ACC112 (cell line): ENCODE measurements around the gene PARD6B.
A peak's percentile ranks its signal among the peaks of the same experiment; 100 is the strongest.

Experiments
- H2AFZ ChIP-seq: fragments of 200-600 bp; sonication (generic); one replicate; pipeline ENCODE4 v1.6.0; 2017; ENCODE audit warnings: antibody characterized with exemption, low read length; ENCODE audit not compliant: unreplicated experiment
- H3K27ac ChIP-seq: fragments of 200-600 bp; sonication (generic); 2 replicates; pipeline ENCODE4 v1.5.1; 2014; ENCODE audit warnings: low read depth, mild to moderate bottlenecking, antibody characterized with exemption, low read length, moderate library complexity
- H3K27me3 ChIP-seq: fragments of 200-600 bp; sonication (generic); 2 replicates; pipeline ENCODE4 v1.6.1; 2014; ENCODE audit warnings: mild to moderate bottlenecking, antibody characterized with exemption, low read length, moderate library complexity, mixed read lengths; ENCODE audit not compliant: insufficient read depth
- H3K36me3 ChIP-seq: fragments of 200-600 bp; sonication (generic); 2 replicates; pipeline ENCODE4 v1.6.1; 2016; ENCODE audit warnings: mild to moderate bottlenecking, antibody characterized with exemption, low read length, moderate library complexity, mixed read lengths; ENCODE audit not compliant: insufficient read depth
- H3K4me1 ChIP-seq: fragments of 200-600 bp; sonication (generic); one replicate; pipeline ENCODE4 v1.6.1; 2016; ENCODE audit warnings: low read length, mixed read lengths; ENCODE audit not compliant: insufficient read depth, unreplicated experiment, control insufficient read depth
- H3K4me3 ChIP-seq: fragments of 200-600 bp; sonication (generic); 2 replicates; pipeline ENCODE4 v1.5.1; 2014; ENCODE audit warnings: mild to moderate bottlenecking, low read depth, low read length
- H3K79me2 ChIP-seq: fragments of 200-600 bp; sonication (generic); one replicate; pipeline ENCODE4 v1.6.0; 2016; ENCODE audit warnings: low read length; ENCODE audit not compliant: control insufficient read depth, unreplicated experiment, insufficient read depth

Gene PARD6B

GRCh38 chr20:50716518-50716917, 14.9 kb upstream of the PARD6B start:
- Histone ChIP-seq H3K27ac (no peak overlapping the region), H3K36me3 (no peaks in the 10 kb centered on the region), H3K79me2 (no peaks in the 10 kb centered on the region), H2AFZ (no peak overlapping the region), H3K4me1 (peaks cover 6% of the 10 kb centered on the region), H3K4me3 (no peak overlapping the region), H3K27me3 (no peaks in the 10 kb centered on the region)

DNA sequence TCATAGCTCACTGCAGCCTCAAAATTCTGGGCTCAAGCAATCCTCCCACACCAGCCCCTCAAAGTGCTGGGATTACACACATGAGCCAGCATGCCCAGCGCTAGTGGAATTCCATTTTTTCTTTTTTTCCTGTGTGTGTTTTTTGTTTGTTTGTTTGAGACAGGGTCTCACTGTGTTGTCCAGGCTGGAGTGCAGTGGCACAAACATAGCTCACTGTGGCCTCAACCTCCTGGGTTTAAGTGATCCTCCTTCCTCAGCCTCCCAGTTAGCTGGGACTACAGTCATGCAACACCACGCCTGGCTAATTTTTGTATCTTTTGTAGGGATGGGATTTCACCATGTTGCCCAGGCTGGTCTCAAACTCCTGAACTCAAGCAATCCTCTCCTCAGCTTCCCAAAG, 14.1 kb upstream of the PARD6B start:
- H3K27ac ChIP-seq: no peak overlapping the region
- H3K36me3 ChIP-seq: no peaks in the 10 kb centered on the region
- H3K4me3 ChIP-seq: no peak overlapping the region
- H3K79me2 ChIP-seq: no peaks in the 10 kb centered on the region
- peaks cover 6% of the 10 kb centered on the region for H3K4me1 ChIP-seq
- no peaks in the 10 kb centered on the region for H3K27me3 ChIP-seq
- H2AFZ ChIP-seq: no peak overlapping the region

- H3K4me3 ChIP-seq: no peak overlapping the region
- H3K27me3 ChIP-seq: no peaks in the 10 kb centered on the region
- peaks cover 6% of the 10 kb centered on the region for H3K4me1 ChIP-seq
- no peaks in the 10 kb centered on the region for H3K36me3 ChIP-seq
- no peak overlapping the region for H3K27ac ChIP-seq
- H2AFZ ChIP-seq: peak overlapping the region; percentile 51
- H3K79me2 ChIP-seq: no peaks in the 10 kb centered on the region
Measured at GRCh38 chr20:50717974-50718761, 13.2 kb upstream of the PARD6B start.

DNA sequence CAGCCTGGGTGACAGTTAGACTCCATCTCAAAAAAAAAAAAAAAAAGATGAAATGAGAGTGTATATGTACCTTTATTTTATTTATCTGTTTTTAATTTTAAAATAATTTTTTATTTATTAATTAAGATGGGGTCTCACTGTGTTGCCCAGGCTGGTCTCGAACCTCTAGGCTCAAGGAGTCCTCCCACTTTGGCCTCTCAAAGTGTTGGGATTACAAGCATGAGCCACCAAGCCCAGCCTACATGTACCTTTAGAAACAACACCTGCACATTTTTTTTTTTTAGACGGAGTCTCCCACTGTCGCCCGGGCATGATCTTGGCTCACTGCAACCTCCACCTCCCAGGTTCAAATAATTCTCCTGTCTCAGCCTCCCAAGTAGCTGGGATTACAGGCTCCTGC, 12.1 kb upstream of the PARD6B start:
- H2AFZ ChIP-seq: no peak overlapping the region
- H3K4me1 ChIP-seq: peaks cover 9% of the 10 kb centered on the region
- no peaks in the 10 kb centered on the region for H3K27me3 ChIP-seq
- H3K27ac ChIP-seq: no peak overlapping the region
- no peaks in the 10 kb centered on the region for H3K79me2 ChIP-seq
- H3K36me3 ChIP-seq: no peaks in the 10 kb centered on the region
- no peak overlapping the region for H3K4me3 ChIP-seq

DNA sequence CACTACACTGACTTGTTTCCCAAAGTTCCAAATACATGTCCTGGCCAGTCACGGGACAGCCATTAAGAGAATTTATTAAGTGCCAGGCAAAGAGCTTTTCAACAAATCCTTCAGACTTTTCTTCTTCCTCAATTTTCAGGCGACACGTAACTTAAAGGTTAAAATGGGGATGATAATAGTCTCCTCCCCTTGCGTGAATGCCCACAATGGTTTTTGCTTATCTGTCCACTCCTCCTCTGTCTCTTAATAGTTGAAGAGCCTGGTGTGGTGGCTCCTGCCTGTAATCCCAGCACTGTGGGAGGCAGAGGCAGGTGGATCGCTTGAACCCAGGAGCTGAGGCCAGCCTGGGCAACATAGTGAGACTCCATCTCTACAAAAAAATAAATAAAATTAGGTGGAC, 11.4 kb upstream of the PARD6B start:
- Histone ChIP-seq H2AFZ (no peak overlapping the region), H3K27ac (no peak overlapping the region), H3K4me1 (peaks cover 16% of the 10 kb centered on the region), H3K4me3 (no peak overlapping the region), H3K79me2 (no peaks in the 10 kb centered on the region), H3K36me3 (no peaks in the 10 kb centered on the region), H3K27me3 (no peaks in the 10 kb centered on the region)

- Histone ChIP-seq H3K79me2 (no peaks in the 10 kb centered on the region), H3K36me3 (no peaks in the 10 kb centered on the region), H3K27me3 (no peaks in the 10 kb centered on the region), H3K4me1 (peaks cover 22% of the 10 kb centered on the region), H3K4me3 (no peak overlapping the region), H2AFZ (no peak overlapping the region), H3K27ac (no peak overlapping the region)
Measured at GRCh38 chr20:50720582-50720981, 10.8 kb upstream of the PARD6B start.

DNA sequence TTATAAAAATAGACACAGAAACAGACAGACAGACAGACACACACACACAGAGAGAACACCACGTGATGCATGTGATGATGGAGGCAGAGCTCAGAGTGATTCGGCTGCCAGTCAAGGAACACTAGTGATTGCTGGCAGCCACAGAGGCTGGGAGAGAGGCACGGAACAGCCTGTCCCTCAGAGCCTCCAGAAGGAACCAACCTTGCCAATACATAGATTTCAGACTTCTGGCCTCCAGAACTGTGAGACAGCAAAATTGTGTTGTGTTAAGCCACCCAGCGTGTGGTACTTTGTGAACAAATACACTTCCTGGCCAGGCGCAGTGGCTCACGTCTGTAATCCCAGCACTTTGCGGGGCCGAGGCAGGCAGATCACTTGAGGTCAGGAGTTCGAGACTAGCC, 9.5 kb upstream of the PARD6B start:
- no peaks in the 10 kb centered on the region for H3K36me3 ChIP-seq
- H3K4me3 ChIP-seq: no peak overlapping the region
- H3K27ac ChIP-seq: no peak overlapping the region
- no peak overlapping the region for H2AFZ ChIP-seq
- no peaks in the 10 kb centered on the region for H3K79me2 ChIP-seq
- H3K4me1 ChIP-seq: peaks cover 22% of the 10 kb centered on the region
- no peaks in the 10 kb centered on the region for H3K27me3 ChIP-seq

- Histone ChIP-seq H3K36me3 (no peaks in the 10 kb centered on the region), H3K4me1 (peaks cover 22% of the 10 kb centered on the region), H2AFZ (no peak overlapping the region), H3K79me2 (no peaks in the 10 kb centered on the region), H3K27me3 (no peaks in the 10 kb centered on the region), H3K27ac (no peak overlapping the region), H3K4me3 (no peak overlapping the region)
Measured at GRCh38 chr20:50722424-50723155, 8.8 kb upstream of the PARD6B start.

- H2AFZ ChIP-seq: no peak overlapping the region
- peaks cover 16% of the 10 kb centered on the region for H3K4me1 ChIP-seq
- no peaks in the 10 kb centered on the region for H3K27me3 ChIP-seq
- H3K36me3 ChIP-seq: no peaks in the 10 kb centered on the region
- no peak overlapping the region for H3K27ac ChIP-seq
- H3K4me3 ChIP-seq: no peak overlapping the region
- no peaks in the 10 kb centered on the region for H3K79me2 ChIP-seq
Measured at GRCh38 chr20:50723672-50724071, 7.7 kb upstream of the PARD6B start.

DNA sequence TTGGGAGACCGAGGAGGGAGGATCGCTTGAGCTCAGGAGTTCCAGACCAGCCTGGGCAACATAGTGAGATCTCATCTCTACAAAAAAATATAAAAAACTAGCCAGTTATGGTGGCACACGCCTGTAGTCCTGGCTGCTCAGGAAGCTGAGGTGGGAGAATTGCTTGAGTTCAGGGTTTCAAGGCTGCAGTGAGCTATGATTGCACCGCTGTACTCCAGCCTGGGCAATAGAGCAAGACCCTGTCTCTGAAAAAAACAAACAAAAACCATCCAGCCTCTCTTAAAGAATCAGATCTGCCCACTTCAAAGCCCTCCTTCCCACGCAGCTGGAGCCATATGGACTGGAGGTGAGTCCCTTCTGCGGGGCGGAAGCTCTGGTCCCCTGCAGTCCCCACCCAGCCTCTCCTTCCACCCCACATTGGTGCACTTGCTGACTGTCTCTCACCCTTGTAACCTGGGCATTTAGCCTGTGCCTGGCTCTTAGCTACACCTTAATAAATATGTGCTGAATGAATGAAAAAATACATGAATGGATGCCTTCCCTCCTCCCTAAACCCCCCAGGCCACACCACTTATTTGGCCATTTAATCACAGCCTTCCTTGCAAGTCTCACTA, 7.2 kb upstream of the PARD6B start:
- H3K4me3 ChIP-seq: 0 out of 2 replicates have a peak overlapping the region, but pooled peaks have one; percentile 34
- H3K36me3 ChIP-seq: no peaks in the 10 kb centered on the region
- no peaks in the 10 kb centered on the region for H3K27me3 ChIP-seq
- peak overlapping the region; percentile 52 for H2AFZ ChIP-seq
- H3K4me1 ChIP-seq: peaks cover 16% of the 10 kb centered on the region
- H3K27ac ChIP-seq: peak overlapping the region; percentile 15; the same call in 1 of the 2 replicates
- no peaks in the 10 kb centered on the region for H3K79me2 ChIP-seq
